RPMI7951 (cell line): ENCODE measurements around the gene CLDN9. TPM values are rescaled to one million over a fixed set of nuclear protein-coding genes. Genes with fewer than 3 reads are reported as not detected.

ENCODE experiments used
- DNase-seq: peaks from one replicate; pipeline ENCODE4 v3.0.0-alpha.2; 2012; ENCODE audit warnings: low read depth
- total RNA-seq: library from RNA; depleted of rRNA; stranded (reverse); fragments of >200 nt; shearing (Covaris generic); gene quantifications from 2 replicates; pipeline ENCODE4 v1.2.3, GENCODE V29; 2014; rRNA removed

The CLDN9 gene
- not detected in 2 replicates for total RNA-seq

GRCh38 chr16:3012828-3013420 is at the start of gene CLDN9:
CLDN9 (plus strand) TSS chr16:3012923; CDS start chr16:3013363, 440 bp downstream.
- peak; percentile 53 for DNase-seq

GRCh38 chr16:2963074-2963722 is 49.5 kb upstream of the CLDN9 start:
- no peak for DNase-seq

DNA sequence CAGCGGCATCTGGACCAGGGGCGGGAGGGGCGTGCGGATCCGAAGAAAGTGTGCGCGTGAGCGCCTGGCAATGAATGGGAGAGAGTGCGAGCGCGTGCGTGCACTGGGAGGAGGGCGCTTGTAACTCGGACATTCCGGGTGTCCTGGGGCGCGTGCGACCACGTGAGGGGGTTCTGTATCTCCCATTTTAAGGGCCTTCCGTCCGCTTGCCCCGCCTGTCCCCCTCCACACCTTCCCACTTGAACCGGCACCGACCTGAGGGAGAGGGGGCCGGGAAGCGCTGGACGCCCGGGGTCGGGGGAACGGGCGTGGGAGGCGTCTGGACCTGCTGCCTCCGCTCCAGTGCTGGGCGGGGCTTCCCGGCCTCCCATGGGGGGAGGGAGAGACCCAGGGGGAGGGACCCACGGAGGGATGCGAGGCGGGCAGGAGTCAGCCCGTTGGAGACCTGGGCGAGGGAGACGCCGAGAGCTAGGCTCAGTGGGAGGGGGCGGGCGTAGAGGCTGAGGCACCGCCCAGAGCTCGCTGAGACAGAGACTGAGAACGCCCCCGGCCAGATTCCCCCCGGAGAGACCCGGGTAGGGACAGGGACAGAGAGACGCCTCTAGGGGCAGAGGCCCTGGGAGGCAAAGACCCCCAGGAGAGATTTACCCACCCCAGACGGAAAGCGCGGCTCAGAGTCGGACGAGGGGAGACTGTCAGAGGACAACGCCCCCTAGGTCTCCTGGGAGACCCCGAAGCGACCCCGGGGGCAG is 48.8 kb upstream of the CLDN9 start, which contains the start of gene KREMEN2:
Gene KREMEN2 (plus strand): TSS at position 553 of the 752 bp plus-strand sequence. CDS start 246 bp downstream, outside the sequence.
- DNase-seq: peak; percentile 33

GRCh38 chr16:2964475-2965336 is 48.0 kb upstream of the CLDN9 start:
- peak; percentile 29 for DNase-seq

- no peak for DNase-seq
These were observed 46.5 kb upstream of the CLDN9 start for GRCh38 chr16:2966043-2966807.

DNA sequence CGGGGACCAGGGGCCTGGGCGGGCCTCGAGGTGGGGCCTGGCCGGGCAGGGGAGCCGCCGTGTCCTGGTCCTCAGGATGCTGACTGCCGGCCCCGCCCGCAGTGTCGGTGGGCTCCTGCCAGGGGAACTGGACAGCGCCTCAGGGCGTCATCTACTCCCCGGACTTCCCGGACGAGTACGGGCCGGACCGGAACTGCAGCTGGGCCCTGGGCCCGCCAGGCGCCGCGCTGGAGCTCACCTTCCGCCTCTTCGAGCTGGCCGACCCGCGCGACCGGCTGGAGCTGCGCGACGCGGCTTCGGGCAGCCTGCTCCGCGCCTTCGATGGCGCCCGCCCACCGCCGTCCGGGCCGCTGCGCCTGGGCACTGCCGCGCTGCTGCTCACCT is 45.9 kb upstream of the CLDN9 start:
- DNase-seq: no peak

GRCh38 chr16:2967211-2967631 is 45.5 kb upstream of the CLDN9 start:
- no peak for DNase-seq

DNA sequence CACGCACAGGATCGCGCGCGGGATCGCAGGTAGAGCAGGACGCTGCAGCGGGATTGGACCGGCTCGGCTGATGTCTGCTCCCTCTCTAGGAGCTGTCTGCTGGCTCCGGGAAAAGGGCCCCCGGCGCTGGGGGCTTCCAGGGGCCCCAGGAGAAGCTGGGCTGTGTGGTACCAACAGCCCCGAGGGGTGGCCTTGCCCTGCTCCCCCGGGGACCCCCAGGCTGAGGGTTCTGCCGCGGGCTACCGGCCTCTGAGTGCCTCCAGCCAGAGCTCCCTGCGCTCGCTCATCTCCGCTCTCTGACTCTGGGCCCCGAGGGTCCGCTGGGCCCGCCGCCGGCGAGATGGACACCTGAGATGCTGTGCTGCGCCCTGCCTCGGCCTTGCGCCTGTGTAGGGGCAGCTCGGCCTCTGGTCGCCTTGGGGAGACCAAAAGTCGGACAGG is 45.0 kb upstream of the CLDN9 start:
- no peak for DNase-seq

DNA sequence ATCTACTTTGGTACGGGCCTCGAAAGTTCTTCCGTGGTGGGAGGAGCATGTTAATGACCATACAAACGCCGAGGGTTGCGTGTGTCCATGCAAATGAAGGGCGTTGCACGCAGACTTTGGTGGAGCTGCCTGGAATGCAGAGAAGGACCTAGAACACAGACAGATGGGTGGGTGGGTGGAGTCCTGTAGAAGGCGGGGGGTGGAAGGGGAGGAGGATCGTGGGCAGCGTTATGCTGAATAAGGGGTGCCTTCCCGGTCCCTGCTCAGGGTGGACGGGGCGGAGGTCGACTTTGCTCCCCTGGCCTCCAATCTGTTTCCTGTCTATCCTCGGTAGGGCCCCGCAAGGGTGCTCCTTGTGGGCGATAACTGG is 44.4 kb upstream of the CLDN9 start:
- peak; percentile 43 for DNase-seq

DNA sequence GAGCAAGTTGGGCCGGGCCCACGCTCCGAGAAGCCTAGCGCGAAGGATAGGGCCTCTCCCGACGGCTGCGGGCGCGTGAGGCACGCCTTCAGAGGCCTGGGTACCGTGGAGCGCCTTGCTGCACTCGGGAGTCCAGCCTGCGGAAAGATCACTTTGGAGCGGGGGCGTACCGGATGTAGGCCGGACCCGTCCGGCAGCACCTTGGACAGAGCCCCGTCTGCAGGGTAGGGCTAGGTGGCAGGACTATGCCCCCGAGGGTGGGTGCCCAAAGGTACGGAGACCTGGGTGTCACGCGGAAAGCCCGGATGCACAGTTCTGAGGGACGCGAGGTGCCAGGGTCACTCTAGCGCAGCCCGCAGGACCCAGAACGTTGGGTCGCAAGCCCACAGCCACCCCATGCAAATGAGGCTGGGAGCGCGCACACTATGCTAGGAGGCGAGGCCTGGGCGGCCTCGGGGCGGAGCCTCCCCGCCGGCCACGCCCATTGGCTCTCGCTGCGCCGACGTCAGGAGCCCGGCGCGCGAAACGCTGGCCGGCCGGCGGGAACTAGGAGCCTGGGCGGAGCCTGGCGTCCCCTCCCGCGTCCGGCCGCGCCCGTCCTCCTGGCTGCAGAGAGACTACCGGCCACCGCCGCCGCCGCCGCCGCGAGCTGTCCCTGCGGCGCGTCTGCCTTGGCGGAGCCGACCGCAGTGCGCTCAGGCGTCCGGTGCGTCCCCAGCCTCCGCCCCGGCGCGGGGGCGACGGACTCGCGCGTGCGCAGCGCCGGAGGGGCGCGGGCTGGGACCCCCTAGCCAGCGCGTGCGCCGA is 43.8 kb upstream of the CLDN9 start, which contains the start of gene PAQR4:
Gene PAQR4 (plus strand): TSS at position 611 of the 807 bp plus-strand sequence. CDS start 327 bp downstream, outside the sequence.
- peak; percentile 85 for DNase-seq

GRCh38 chr16:2969545-2970521 is 42.9 kb upstream of the CLDN9 start:
- DNase-seq: peak; percentile 55

GRCh38 chr16:2970563-2970962 is 42.2 kb upstream of the CLDN9 start:
- DNase-seq: peak; percentile 28

GRCh38 chr16:2971134-2971984 is 41.4 kb upstream of the CLDN9 start:
- no peak for DNase-seq

- no peak for DNase-seq
These were observed 40.5 kb upstream of the CLDN9 start for GRCh38 chr16:2971985-2972784.

- no peak for DNase-seq
These were observed 39.6 kb upstream of the CLDN9 start for GRCh38 chr16:2973093-2973492.

DNA sequence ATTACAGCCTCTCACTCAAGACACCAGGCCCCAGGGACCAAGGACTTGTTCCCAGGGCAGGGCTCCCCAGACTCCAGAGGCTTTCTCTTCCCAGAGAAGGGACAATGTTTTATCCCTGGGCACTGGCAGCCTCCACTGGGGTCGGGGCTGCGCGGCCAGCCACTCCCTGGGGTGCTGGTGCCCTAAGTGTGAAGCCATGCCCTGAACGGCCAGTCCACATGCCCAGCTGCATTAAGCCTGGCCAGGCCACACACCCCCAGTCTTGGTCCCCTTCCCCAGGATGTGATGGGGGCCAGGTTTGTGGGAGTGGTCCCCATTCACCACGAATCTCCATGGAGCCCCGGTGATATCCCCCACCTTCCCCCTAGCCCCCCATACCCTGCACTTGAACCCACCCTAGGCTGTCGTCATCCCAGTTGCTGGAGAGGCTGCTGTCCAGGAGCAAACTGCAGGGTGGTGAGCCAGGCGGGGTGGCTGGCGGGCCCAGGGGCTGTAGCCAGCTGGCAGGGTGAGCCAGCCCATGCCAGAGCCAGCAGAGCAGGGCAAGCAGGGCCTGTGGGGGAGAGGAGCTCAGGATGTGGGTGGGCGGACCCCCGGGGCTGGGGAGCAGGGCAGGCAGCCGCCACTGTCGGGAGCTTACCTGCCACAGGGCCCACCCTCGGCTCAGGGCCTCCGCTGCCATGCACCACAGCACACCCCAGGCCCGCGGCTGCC is 39.0 kb upstream of the CLDN9 start:
- DNase-seq: no peak
